T-helper 2 cell (primary cell): ENCODE measurements around the gene C2orf92.

ENCODE experiments used
- DNase-seq, 5 experiments: peaks; one replicate each; pipeline versions ENCODE4 v3.0.0 to v3.0.0-alpha.2; 2012 to 2022

Gene C2orf92

DNA sequence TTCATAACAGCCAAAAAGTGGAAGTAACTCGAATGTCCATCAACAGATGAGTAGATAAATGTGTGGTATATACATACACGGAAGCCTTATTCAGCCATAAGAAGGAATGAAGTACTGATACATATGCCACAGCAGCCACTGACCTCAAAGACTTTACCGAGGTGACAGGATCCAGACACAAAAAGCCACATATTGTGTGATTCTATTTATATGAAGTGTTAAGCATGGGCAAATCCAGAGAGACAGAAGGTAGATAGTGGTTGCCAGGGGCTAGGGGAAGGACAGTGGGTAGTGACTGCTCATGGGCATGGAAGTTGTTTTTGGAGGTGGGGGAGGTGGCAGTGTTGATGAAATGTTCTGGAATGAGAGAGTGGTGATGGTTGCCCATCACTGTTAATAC, 77.8 kb downstream of the C2orf92 start:
- peak in 2 of 5 experiments; percentile 20 to 46 for DNase-seq

DNA sequence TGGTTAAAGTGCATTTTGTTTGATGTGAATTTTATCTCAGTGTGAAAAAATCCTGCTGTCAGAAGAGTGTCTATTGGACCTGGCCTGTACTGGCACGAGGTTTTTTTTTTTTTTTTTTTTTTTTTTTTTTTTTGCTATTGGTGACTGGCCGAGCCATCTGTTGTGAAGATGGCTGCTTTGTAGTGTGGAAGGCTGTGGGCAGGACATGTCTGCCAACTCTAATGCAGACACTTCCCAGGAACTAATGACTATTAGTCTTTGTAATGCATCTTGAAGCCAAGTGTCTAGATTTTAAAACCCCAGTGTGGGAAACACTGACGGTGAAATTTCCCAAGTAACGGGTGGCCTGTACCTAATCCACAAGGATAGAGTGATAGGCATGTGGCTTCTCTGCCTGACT, 78.2 kb downstream of the C2orf92 start:
- no peak for DNase-seq

DNA sequence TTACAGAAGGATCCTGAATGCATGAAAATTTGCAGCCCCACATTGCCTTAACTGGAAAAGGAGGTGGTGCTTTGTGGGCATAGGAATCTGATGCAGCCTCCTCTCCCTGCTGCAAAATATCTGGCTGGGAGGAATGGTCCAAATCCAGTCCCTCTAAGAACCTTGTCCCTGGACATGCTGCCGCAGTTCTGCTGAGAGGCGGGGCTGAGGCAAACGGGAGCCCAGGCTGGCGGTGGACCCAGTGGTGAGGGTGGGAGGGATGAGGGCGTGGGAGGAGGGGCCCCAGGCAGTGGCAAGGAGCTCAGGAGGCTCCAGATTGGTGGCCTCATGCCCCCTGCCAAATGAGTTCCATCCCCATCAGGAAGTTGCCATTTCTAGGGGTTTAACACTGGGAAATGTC, 80.1 kb downstream of the C2orf92 start:
- DNase-seq: no peak

DNA sequence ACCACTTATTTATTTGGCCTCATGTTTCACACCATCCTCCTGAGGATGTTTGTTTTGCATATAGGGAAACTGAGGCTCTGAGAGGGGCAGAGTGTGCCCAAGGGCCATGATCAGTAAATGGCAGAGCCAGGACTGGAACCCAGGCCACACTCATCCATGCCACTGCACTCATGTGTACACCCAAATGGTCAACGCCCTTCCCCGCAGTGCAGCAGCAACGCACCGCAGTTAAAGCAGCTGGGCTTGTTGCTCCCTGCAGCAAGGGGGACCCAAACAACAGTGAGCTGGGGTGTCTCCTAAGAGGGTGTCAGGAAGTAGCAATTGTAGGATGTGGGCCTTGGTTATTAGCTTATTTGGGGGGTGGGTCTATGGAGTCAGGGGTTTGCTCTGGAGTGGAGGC, 80.5 kb downstream of the C2orf92 start:
- DNase-seq: no peak

DNA sequence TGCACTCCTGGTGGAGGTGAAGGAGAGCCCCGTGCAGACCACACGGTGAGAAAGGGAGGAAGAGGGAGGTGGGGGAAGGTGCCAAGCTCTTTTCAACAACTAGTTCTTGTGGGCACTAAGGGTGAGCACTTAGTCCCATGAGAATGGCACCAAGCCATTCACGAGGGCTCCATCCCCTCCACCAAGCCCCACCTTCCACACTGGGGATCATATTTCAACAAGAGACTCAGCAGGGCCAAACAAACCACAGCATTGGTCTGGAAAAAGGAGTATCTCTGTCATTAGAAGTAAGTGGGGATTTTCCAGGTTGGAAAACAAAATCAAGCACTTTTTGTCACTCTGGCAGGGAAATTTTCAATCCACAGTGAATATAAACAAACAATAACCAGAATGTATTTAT, 82.2 kb downstream of the C2orf92 start:
- DNase-seq: no peak
